GM23338 (cell line): ENCODE results near the gene TFB2M. TPM values are rescaled to one million over a fixed set of nuclear protein-coding genes. Genes with fewer than 3 reads are reported as not detected.
"Not testable (repeated sequence)": the region's sequence is repeated elsewhere in the genome, so short reads cannot be mapped to it uniquely, and the experiment has no call there.

Experiments used
- ATAC-seq: fragments of 200-7000 bp; cut with Tn5 transposase; 3 replicates; pipeline ENCODE4 v1.9.1; 2020
- DNase-seq: peaks from one replicate; pipeline ENCODE4 v3.0.0-alpha.2; 2015; ENCODE audit warnings: low spot score
- H2AFZ ChIP-seq: fragments of 200-600 bp; sonication (generic); 2 replicates; pipeline ENCODE4 v1.8.0; 2016; ENCODE audit warnings: antibody characterized with exemption, mild to moderate bottlenecking, moderate library complexity
- H3F3A ChIP-seq: fragments of 200-600 bp; sonication (generic); replicated peaks from 2 replicates; pipeline ENCODE4 v1.8.0; 2017; ENCODE audit warnings: antibody characterized with exemption, mixed run types, low read depth
- H3K27ac ChIP-seq: fragments of 200-600 bp; sonication (generic); 2 replicates; pipeline ENCODE4 v1.6.1; 2016; ENCODE audit warnings: low read depth
- H3K27me3 ChIP-seq: fragments of 200-600 bp; sonication (generic); 2 replicates; pipeline ENCODE4 v1.8.0; 2016; ENCODE audit warnings: mild to moderate bottlenecking, mixed run types, moderate library complexity; ENCODE audit not compliant: insufficient read depth
- H3K36me3 ChIP-seq: fragments of 200-600 bp; sonication (generic); 2 replicates; pipeline ENCODE4 v1.8.0; 2016; ENCODE audit warnings: mild to moderate bottlenecking; ENCODE audit not compliant: insufficient read depth
- H3K4me1 ChIP-seq: fragments of 200-600 bp; sonication (generic); 2 replicates; pipeline ENCODE4 v1.8.0; 2016; ENCODE audit warnings: mild to moderate bottlenecking, moderate library complexity; ENCODE audit not compliant: insufficient read depth
- H3K4me2 ChIP-seq: fragments of 200-600 bp; sonication (generic); 2 replicates; pipeline ENCODE4 v1.7.1; 2017; ENCODE audit warnings: mixed run types
- H3K4me3 ChIP-seq: fragments of 200-600 bp; sonication (generic); 2 replicates; pipeline ENCODE4 v1.6.1; 2016; ENCODE audit warnings: mixed run types
- H3K79me2 ChIP-seq: fragments of 200-600 bp; sonication (generic); replicated peaks from 2 replicates; pipeline ENCODE4 v1.8.0; 2017; ENCODE audit warnings: mild to moderate bottlenecking; ENCODE audit not compliant: insufficient read depth
- H3K9me2 ChIP-seq: fragments of 200-600 bp; sonication (generic); 2 replicates; pipeline ENCODE4 v1.8.0; 2017; ENCODE audit not compliant: insufficient read depth
- H4K20me1 ChIP-seq: fragments of 200-600 bp; sonication (generic); replicated peaks from 2 replicates; pipeline ENCODE4 v1.8.0; 2017; ENCODE audit warnings: mild to moderate bottlenecking; ENCODE audit not compliant: insufficient read depth
- H3K27ac Mint-ChIP-seq: 2 replicates; pipeline ENCODE4 v1.8.0; 2020; ENCODE audit warnings: inconsistent platforms, mild to moderate bottlenecking, moderate library complexity, mixed read lengths
- H3K27me3 Mint-ChIP-seq: 3 replicates; pipeline ENCODE4 v1.8.0; 2022; ENCODE audit warnings: low read depth, mild to moderate bottlenecking, moderate library complexity, mixed read lengths, inconsistent platforms; ENCODE audit not compliant: insufficient read depth, poor library complexity
- H3K36me3 Mint-ChIP-seq: 3 replicates; pipeline ENCODE4 v1.8.0; 2021; ENCODE audit warnings: low read depth, mild to moderate bottlenecking, inconsistent platforms, moderate library complexity, mixed read lengths
- H3K4me1 Mint-ChIP-seq: 3 replicates; pipeline ENCODE4 v1.8.0; 2020; ENCODE audit warnings: mild to moderate bottlenecking, inconsistent platforms, mixed read lengths
- H3K4me3 Mint-ChIP-seq: 3 replicates; pipeline ENCODE4 v1.8.0; 2021; ENCODE audit warnings: moderate library complexity, mild to moderate bottlenecking, inconsistent platforms, mixed read lengths
- H3K9me3 Mint-ChIP-seq: 3 replicates; pipeline ENCODE4 v1.8.0; 2020; ENCODE audit warnings: moderate library complexity, mild to moderate bottlenecking, inconsistent platforms, mixed read lengths
- CREB1 ChIP-seq: fragments of 250-450 bp; sonication (Bioruptor Pico); IDR thresholded peaks from 2 replicates; pipeline ENCODE4 v1.5.0; 2020; ENCODE audit warnings: low read depth, mild to moderate bottlenecking, moderate library complexity
- ETS1 ChIP-seq: IDR thresholded peaks from 2 replicates; pipeline ENCODE4 v1.6.1; 2016; ENCODE audit warnings: antibody characterized with exemption
- EZH2 ChIP-seq: fragments of 200-600 bp; sonication (generic); IDR thresholded peaks from one replicate; pipeline ENCODE4 v1.8.0; 2017; ENCODE audit warnings: antibody characterized with exemption, mild to moderate bottlenecking, low read depth; ENCODE audit not compliant: unreplicated experiment
- EZH2phosphoT487 ChIP-seq: fragments of 200-600 bp; sonication (generic); IDR thresholded peaks from one replicate; pipeline ENCODE4 v1.8.1; 2018; ENCODE audit warnings: antibody characterized with exemption; ENCODE audit not compliant: unreplicated experiment
- JUNB ChIP-seq: IDR thresholded peaks from one replicate; pipeline ENCODE4 v1.6.1; 2016; ENCODE audit warnings: antibody characterized with exemption; ENCODE audit not compliant: unreplicated experiment
- NANOG ChIP-seq: IDR thresholded peaks from 2 replicates; pipeline ENCODE4 v1.6.1; 2016; ENCODE audit warnings: antibody characterized with exemption, borderline replicate concordance
- POLR2AphosphoS5 ChIP-seq: IDR thresholded peaks from 2 replicates; pipeline ENCODE4 v1.6.1; 2016; ENCODE audit warnings: antibody characterized with exemption, low read depth
- STAT1 ChIP-seq: IDR thresholded peaks from one replicate; pipeline ENCODE4 v1.6.1; 2016; ENCODE audit warnings: antibody characterized with exemption; ENCODE audit not compliant: unreplicated experiment
- ZNF331 ChIP-seq: fragments of 250-450 bp; sonication (Bioruptor Pico); IDR thresholded peaks from 2 replicates; pipeline ENCODE4 v1.5.0; 2020; ENCODE audit warnings: low read depth, mild to moderate bottlenecking, moderate library complexity
- ZNF462 ChIP-seq: fragments of 250-450 bp; sonication (Bioruptor Pico); IDR thresholded peaks from 2 replicates; pipeline ENCODE4 v1.5.0; 2020; ENCODE audit warnings: mild to moderate bottlenecking, moderate library complexity
- polyA plus RNA-seq: library from polyadenylated mRNA; unstranded; fragments of >200 nt; fragmentation: Nextera tagmentation; extraction: Ambion mirVana; gene quantifications from 2 replicates; pipeline ENCODE4 v1.2.1, GENCODE V29; 2016
- total RNA-seq: library from RNA; depleted of rRNA; stranded (reverse); fragments of >200 nt; shearing (Covaris generic); gene quantifications from 2 replicates; pipeline ENCODE4 v1.2.3, GENCODE V29; 2014
- TF ChIP-seq, protein P1 (sequence below), 2 experiments: fragments of 200-600 bp in 1 of 2; sonication (generic) in 1 of 2; conservative IDR thresholded peaks; 2 replicates each; pipeline versions ENCODE4 v1.5.1 to v1.6.1; 2016 to 2017; ENCODE audit warnings: antibody characterized with exemption in 2 of 2, low read depth in 2 of 2, mild to moderate bottlenecking in 2 of 2, moderate library complexity in 1 of 2

The TFB2M gene
- total and polyA plus RNA-seq, 2 experiments from 2014 or later, result 18.7 to 24.9 TPM

- TF ChIP-seq ZNF462 (CRISPR knock-in tag), result no peak
- TF ChIP-seq EZH2phosphoT487, result no peak
- TF ChIP-seq POLR2AphosphoS5, result no peak
Measured at GRCh38 chr1:246565751-246566127, 322 bp downstream of the TFB2M start (continued).

- peak overlapping the region; percentile 97 for H3K27ac Mint-ChIP-seq
- Histone ChIP-seq H3K27me3 (no peaks in the 10 kb centered on the region), H3K4me2 (peak overlapping the region; percentile 82), H2AFZ (peak overlapping the region; percentile 64; the same call in 1 of the 2 replicates), H3K27ac (peak overlapping the region; percentile 93), H3K79me2 (peaks cover 79% of the 10 kb centered on the region), H3K4me1 (peaks cover 13% of the 10 kb centered on the region; the same call in 1 of the 2 replicates), H3K9me2 (no peaks in the 10 kb centered on the region), H3K36me3 (peaks cover 5% of the 10 kb centered on the region; the same call in 1 of the 2 replicates), H3F3A (no peaks in the 10 kb centered on the region), H4K20me1 (peaks cover 13% of the 10 kb centered on the region; the same call in 1 of the 2 replicates), H3K4me3 (peak overlapping the region; percentile 95)
- peak overlapping the region; percentile 98 for H3K4me3 Mint-ChIP-seq
- H3K27me3 Mint-ChIP-seq, result peaks cover 7% of the 10 kb centered on the region
- peaks cover 9% of the 10 kb centered on the region for H3K4me1 Mint-ChIP-seq
- TF ChIP-seq ZNF331 (CRISPR knock-in tag) (no peak), STAT1 (no peak), JUNB (no peak), EZH2 (no peak), EZH2phosphoT487 (no peak), POLR2AphosphoS5 (no peak), ETS1 (no peak), CREB1 (CRISPR knock-in tag) (no peak), NANOG (no peak)
- TF ChIP-seq, protein P1, sequence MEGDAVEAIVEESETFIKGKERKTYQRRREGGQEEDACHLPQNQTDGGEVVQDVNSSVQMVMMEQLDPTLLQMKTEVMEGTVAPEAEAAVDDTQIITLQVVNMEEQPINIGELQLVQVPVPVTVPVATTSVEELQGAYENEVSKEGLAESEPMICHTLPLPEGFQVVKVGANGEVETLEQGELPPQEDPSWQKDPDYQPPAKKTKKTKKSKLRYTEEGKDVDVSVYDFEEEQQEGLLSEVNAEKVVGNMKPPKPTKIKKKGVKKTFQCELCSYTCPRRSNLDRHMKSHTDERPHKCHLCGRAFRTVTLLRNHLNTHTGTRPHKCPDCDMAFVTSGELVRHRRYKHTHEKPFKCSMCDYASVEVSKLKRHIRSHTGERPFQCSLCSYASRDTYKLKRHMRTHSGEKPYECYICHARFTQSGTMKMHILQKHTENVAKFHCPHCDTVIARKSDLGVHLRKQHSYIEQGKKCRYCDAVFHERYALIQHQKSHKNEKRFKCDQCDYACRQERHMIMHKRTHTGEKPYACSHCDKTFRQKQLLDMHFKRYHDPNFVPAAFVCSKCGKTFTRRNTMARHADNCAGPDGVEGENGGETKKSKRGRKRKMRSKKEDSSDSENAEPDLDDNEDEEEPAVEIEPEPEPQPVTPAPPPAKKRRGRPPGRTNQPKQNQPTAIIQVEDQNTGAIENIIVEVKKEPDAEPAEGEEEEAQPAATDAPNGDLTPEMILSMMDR (conservative IDR thresholded peaks at IDR 0.05; ENCODE audit: low read depth in 2 of 2), result no peak
- ATAC-seq (no peak), DNase-seq (no peak)
- H3K36me3 Mint-ChIP-seq, result peaks cover 22% of the 10 kb centered on the region
- H3K9me3 Mint-ChIP-seq, result no peaks in the 10 kb centered on the region
Measured at GRCh38 chr1:246564839-246565750, 966 bp downstream of the TFB2M start.

- H3K27me3 ChIP-seq, H3K9me3 Mint-ChIP-seq, H3K27me3 Mint-ChIP-seq, H2AFZ ChIP-seq, H3K4me1 Mint-ChIP-seq, H3F3A ChIP-seq, H3K27ac Mint-ChIP-seq, H3K4me2 ChIP-seq, H3K9me2 ChIP-seq, H3K4me3 Mint-ChIP-seq, H3K4me3 ChIP-seq, H3K4me1 ChIP-seq, H3K27ac ChIP-seq: not testable (repeated sequence)
- DNase-seq, result peak; percentile 53
- peak; percentile 44; the same call in 2 of the 3 replicates for ATAC-seq
- peaks cover 23% of the 10 kb centered on the region for H3K36me3 ChIP-seq
- H4K20me1 ChIP-seq, result peaks cover 14% of the 10 kb centered on the region; the same call in 1 of the 2 replicates
- peaks cover 48% of the 10 kb centered on the region for H3K36me3 Mint-ChIP-seq
- H3K79me2 ChIP-seq, result peaks cover 70% of the 10 kb centered on the region
Measured at GRCh38 chr1:246560833-246561232, 5.2 kb downstream of the TFB2M start.
